ENCODE results near the gene CORO2A. TPM values are rescaled to one million over a fixed set of nuclear protein-coding genes. Genes with fewer than 3 reads are reported as not detected.
A peak's percentile ranks its signal among the peaks of the same experiment; 100 is the strongest.

The CORO2A gene
- total RNA-seq, 2 donors from 2014 or later: 1.2 to 3.1 TPM

DNA sequence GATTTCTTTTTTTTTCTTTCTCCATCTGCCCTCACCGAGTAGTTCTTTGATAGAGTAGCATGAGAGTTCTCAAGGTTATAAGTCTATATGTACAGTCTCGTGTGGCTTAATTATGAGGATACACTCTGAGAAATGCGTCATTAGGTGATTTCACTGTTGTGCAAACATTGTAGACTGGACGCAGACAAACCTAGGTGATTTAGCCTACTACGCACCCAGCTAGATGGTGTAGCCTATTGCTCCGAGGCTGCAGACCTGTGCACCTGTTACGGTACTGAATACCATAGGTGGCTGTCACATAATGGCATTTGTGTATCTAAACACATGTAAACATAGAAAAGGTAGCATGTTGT is 26.9 kb upstream of the CORO2A start:
- no peak for DNase-seq (ENCODE audit: low spot score)
- Histone ChIP-seq H3K9me3 (no peaks in the 10 kb centered on the region), H3K4me3 (no peak overlapping the region), H3K36me3 (peaks cover 19% of the 10 kb centered on the region), H3K27me3 (replicated peaks; ENCODE audit: insufficient read depth) (no peaks in the 10 kb centered on the region), H3K27ac (no peak overlapping the region), H3K4me1 (ENCODE audit: control insufficient read depth in 1 of 2, low read depth in 2 of 2) (peaks cover 0 to 5% of the 10 kb centered on the region in 2 donors)
- TF ChIP-seq, protein P1, sequence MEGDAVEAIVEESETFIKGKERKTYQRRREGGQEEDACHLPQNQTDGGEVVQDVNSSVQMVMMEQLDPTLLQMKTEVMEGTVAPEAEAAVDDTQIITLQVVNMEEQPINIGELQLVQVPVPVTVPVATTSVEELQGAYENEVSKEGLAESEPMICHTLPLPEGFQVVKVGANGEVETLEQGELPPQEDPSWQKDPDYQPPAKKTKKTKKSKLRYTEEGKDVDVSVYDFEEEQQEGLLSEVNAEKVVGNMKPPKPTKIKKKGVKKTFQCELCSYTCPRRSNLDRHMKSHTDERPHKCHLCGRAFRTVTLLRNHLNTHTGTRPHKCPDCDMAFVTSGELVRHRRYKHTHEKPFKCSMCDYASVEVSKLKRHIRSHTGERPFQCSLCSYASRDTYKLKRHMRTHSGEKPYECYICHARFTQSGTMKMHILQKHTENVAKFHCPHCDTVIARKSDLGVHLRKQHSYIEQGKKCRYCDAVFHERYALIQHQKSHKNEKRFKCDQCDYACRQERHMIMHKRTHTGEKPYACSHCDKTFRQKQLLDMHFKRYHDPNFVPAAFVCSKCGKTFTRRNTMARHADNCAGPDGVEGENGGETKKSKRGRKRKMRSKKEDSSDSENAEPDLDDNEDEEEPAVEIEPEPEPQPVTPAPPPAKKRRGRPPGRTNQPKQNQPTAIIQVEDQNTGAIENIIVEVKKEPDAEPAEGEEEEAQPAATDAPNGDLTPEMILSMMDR (IDR thresholded peaks at IDR 0.05): no peak
- no peak for ATAC-seq (ENCODE audit: insufficient number of reproducible peaks, low FRiP score, low read depth)

DNA sequence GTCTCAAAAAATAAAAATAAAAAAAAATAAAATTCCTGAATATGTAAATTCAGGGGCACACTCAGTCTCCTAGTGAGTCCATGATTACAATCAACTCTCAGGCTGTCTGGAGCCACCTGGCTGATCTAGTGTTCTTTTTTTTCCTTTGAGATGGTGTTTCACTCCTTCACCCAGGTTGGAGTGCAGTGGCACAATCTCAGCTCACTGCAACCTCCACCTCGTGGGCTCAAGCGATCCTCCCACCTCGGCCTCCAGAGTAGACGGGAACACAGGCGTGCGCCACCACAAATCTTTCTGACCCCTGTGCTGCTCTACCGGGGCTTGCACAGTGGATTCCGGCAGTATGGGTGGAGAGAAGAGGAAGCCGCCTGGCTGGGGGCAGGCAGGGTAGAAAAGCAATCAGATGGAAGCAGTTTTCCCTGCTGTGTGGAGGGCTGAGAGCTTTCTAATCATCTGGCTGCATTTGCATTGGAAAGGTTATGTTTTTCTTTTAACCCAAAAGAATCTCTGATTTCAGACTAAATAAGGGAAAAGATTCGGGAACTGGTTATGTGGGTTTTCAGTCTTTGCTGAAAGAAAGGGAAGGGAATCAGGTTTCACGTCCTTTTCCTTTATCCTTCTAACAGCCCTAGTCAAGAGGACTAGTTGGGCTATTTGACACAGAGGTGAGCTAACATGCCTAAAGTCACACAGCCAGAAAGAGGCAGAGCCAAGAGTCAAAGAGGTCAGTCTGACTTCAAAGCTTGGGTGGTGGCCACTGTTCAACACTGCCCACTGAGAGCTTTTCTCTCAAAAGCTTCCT is 26.3 kb upstream of the CORO2A start:
- Histone ChIP-seq H3K27ac (no peak overlapping the region), H3K4me3 (no peak overlapping the region), H3K4me1 (ENCODE audit: control insufficient read depth in 1 of 2, low read depth in 2 of 2) (peaks cover 0 to 5% of the 10 kb centered on the region in 2 donors), H3K36me3 (peaks cover 19% of the 10 kb centered on the region), H3K9me3 (no peaks in the 10 kb centered on the region), H3K27me3 (replicated peaks; ENCODE audit: insufficient read depth) (no peaks in the 10 kb centered on the region)
- TF ChIP-seq, protein P1 (IDR thresholded peaks at IDR 0.05): no peak
- no peak for DNase-seq (ENCODE audit: low spot score)
- ATAC-seq (ENCODE audit: insufficient number of reproducible peaks, low FRiP score, low read depth): no peak

DNA sequence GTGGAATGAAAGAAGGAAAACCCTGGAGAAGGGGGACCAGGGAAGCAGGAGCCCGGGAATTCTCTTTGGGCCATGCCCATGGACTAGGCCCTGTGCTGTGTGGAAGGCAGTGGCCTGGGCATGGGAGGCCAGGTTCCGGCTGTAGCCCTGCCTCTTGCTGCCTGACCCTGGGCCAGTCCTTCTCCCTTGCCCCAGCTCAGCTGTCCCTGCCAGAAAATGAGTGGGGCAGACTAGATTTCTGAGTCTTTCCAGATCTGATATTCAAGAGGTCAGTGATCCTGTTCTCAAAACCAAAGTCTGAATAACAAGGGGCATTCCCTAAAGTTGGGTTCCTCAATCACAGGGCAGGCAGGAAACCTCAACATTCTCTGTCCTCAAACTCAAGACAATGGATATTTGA is 24.8 kb upstream of the CORO2A start:
- Histone ChIP-seq H3K4me3 (no peak overlapping the region), H3K4me1 (ENCODE audit: control insufficient read depth in 1 of 2, low read depth in 2 of 2) (no peaks in the 10 kb centered on the region), H3K27ac (no peak overlapping the region), H3K27me3 (replicated peaks; ENCODE audit: insufficient read depth) (no peaks in the 10 kb centered on the region), H3K9me3 (no peaks in the 10 kb centered on the region), H3K36me3 (peaks cover 25% of the 10 kb centered on the region)
- DNase-seq (ENCODE audit: low spot score) (no peak), ATAC-seq (ENCODE audit: insufficient number of reproducible peaks, low FRiP score, low read depth) (no peak)
- TF ChIP-seq, protein P1 (IDR thresholded peaks at IDR 0.05): no peak

DNA sequence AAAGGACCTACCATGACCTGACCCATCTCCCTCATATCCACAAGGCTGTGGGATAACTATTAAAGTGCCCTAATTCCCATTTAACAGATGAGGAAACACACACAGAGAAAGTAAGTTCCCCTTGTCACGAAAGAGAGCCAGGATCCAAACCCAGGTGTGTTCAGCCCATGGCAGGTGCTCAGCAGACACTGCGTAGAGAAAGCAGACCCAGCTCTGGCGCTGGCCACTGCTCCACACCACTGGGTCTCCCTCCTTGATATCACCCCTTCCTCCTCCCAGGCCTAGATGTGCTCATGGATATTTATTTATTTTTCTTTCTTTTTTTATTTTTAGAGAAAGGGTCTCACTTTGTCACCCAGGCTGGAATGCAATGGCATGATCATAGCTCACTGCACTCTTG is 24.0 kb upstream of the CORO2A start:
- TF ChIP-seq, protein P1 (IDR thresholded peaks at IDR 0.05): no peak
- Histone ChIP-seq H3K27ac (no peak overlapping the region), H3K4me1 (ENCODE audit: control insufficient read depth in 1 of 2, low read depth in 2 of 2) (no peaks in the 10 kb centered on the region), H3K4me3 (no peak overlapping the region), H3K36me3 (peaks cover 25% of the 10 kb centered on the region), H3K27me3 (replicated peaks; ENCODE audit: insufficient read depth) (no peaks in the 10 kb centered on the region), H3K9me3 (no peaks in the 10 kb centered on the region)
- ATAC-seq (ENCODE audit: insufficient number of reproducible peaks, low FRiP score, low read depth): no peak
- DNase-seq (ENCODE audit: low spot score): no peak

DNA sequence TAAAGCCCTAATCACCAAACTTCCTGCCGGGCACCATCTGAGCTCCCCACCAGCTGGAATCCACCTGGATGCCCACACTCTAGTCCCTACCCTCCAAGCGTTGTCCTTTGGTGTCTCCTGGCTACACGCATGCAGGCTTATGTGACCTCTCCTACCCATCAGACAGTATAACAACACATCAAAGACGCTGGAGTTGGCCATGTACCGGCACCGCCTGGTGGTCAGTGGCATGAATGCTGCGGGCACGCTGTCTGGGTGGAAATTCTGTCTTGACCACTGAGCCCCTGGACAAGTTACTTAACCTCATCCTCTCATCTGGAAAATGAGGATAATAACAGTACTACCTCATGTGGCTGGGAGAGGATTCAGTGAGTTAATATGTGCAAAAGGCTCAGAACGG is 23.4 kb upstream of the CORO2A start:
- TF ChIP-seq, protein P1 (IDR thresholded peaks at IDR 0.05): peak; percentile 22
- no peaks in the 10 kb centered on the region for H3K9me3 ChIP-seq
- ATAC-seq (ENCODE audit: insufficient number of reproducible peaks, low FRiP score, low read depth): no peak
- no peak overlapping the region for H3K27ac ChIP-seq
- H3K4me1 ChIP-seq (ENCODE audit: control insufficient read depth in 1 of 2, low read depth in 2 of 2): no peaks in the 10 kb centered on the region
- DNase-seq (ENCODE audit: low spot score): no peak
- H3K27me3 ChIP-seq (replicated peaks; ENCODE audit: insufficient read depth): no peaks in the 10 kb centered on the region
- H3K36me3 ChIP-seq: peaks cover 25% of the 10 kb centered on the region
- H3K4me3 ChIP-seq: no peak overlapping the region
